Activated CD4-positive, alpha-beta T cell treated with anti-CD3 and anti-CD28 coated beads, Interleukin-10, Interleukin-2, amounts not matched to agents 100 ng/mL and 50 ng/mL, durations not matched to agents 16 hours and 8 hours (primary cell): Measurements from ENCODE around the gene OLFML2B.

Source experiments
- DNase-seq: peaks from one replicate; pipeline ENCODE4 v3.0.0-alpha.2; 2020

OLFML2B gene

DNA sequence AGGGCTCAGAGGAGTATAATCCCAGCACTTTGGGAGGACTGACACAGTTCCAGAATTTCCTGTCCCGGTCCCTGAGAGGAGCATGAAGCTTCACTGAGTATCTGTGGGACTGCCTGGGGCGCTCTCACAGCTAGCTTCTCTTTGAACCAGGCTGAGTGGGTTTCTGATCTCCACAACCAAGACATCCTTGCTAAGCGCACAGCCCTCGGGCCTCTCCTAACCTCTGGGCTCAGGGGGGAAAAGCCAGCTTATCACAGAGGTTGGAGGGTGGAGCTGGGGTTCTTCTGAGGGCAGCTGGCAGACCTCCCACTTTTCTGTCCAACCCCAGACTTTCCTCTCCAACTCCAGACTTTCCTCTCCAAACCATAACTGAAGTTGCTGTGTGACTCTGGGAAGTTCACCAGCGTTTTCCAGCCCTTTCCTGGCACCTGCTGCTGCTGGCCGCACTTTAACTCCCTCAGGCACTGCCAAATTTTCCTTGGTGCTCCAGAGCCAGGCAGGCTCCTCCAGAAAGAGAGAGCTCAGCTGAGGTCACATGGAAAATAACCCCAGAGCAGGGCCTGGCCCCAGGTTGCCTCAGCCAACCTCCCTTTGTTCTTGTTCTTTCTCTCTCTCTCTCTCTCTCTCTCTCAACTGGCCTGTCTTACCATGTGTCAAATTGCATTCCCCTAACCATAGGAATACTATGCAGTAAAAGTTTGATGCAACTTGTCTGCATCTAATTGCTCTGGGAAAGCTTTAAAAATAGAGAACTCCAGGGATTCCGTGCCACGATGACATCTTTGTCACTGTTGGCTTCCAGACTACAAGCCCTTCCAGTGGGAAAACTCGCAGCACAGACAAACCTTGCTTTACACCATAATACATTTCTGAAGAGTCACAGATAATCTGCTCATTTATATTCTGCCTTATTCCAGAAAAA is 49.5 kb downstream of the OLFML2B start:
- no peak for DNase-seq

DNA sequence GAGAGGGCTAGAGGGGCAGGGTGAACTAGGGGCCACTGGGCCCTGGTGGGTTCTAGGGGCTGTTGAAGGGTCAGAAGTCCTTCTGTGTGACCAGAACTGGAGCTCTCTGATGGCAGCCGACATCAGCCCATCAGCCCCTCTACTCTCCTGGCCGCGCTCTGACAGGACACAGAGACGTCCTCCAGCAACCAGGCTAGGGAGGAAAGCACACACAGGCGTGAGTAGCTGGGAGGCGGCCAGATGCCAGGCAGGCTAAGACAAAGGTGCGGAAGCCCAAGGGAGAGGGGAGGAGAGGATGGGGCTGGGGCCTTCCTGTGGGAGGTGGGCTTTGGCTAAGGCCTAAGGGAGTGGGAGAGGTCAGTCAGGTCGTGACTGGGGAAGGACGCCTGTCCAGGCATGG is 50.8 kb downstream of the OLFML2B start:
- DNase-seq, result no peak

DNA sequence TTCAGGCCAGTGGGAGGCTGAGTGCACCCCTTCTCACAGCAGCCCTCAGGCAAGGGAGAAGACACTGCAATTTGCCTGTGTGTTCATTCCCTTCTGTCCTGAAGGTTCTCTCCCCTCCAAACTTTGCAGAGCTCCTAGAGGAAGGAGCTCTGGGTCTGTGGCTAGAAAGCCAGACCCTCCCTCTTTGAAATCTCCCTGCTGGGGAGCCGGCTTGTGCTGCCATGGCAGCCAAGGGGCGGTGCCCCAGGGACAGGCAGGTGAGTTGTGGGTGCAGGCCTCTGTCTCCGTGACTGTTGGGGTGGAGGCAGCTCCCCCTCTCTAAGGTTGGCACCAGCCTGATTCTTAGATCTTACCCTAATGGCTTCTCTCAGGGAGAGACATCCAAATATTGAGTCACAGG is 53.0 kb downstream of the OLFML2B start:
- DNase-seq, result no peak

DNA sequence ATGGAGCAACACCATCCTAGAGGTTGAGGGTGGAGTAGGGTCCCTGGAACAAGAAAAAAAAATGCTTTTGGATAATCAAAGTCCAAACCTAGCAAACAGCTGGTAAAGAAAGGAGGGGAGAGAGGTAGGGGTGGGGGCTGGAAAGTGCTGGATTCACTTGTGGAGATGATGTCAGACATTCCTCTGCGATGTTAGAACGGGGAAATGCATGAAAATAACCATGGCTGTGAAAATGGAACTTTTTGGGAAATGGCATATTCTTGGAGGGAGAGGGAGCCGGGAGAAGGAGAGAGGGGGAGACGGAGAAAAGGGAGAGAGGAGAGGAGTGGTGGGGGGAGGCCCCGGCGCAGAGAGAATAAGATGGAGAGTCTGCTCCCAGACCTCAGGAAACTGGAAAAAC is 53.6 kb downstream of the OLFML2B start:
- DNase-seq, result no peak

DNA sequence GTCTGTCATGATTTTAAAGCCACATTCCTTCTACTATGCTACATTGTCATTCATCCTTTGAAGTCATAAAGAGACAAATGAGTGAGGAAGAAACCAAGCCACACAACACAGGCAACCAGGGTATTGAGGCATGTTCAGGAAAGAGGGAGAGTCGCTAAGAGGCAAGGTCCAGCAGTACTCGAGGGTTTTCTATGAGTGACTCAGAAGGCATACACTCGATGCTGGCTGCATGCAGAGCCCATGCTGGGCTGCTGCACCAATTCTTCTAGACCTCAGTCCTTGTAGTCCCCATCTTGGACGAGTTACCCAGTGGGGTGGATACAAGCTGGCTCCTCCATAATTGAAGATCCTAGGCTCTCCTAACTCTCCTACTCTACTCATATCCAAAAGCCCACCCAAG is 57.6 kb downstream of the OLFML2B start:
- DNase-seq, result no peak

DNA sequence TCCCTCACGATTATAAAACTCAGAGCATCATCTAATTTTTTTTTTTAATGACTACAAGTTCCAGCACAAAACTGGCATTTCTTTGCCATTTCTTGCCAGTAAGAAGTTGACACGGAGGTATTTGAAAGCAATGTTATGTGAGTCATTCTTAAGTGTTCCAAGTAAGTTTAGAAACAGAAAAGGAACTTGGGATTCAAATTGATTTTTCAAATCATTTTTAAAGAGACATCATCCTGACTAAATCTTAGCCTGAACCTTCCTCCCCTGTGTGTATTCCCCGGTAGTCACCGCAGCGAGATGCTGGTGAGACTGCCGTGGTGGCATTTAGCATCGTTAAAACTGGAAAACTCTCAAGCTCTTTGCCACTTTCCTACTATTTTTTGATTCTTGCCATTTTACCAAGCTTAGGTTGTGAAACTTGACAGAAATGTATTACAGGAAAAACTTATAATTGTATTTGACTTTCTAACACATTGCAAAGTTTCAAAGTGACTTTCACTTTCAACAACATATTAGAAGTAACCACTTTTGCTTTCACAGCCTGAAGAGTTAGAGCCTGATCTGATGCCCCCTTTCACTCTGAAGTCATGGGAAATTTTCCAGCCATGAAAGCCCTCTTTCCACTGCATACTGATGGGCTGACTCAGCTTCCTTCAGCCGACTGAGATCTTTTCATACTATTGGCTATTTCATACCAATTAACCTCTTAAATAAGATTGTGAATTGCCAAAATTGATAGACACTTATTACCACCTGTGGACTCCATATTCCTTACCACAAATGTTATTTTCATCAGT is 61.4 kb downstream of the OLFML2B start:
- peak; percentile 78 for DNase-seq

DNA sequence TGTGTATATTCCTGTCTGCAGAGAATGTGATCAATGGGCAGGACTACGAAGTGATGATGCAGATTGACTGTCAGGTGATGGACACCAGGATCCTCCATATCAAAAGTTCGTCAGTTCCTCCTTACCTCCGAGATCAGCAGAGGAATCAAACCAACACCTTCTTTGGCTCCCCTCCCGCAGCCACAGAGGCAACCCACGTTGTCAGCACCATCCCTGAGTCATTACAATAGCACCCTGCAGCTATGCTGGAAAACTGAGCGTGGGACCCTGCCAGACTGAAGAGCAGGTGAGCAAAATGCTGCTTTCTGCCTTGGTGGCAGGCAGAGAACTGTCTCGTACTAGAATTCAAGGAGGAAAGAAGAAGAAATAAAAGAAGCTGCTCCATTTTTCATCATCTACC is 65.2 kb downstream of the OLFML2B start:
- DNase-seq, result peak; percentile 9

DNA sequence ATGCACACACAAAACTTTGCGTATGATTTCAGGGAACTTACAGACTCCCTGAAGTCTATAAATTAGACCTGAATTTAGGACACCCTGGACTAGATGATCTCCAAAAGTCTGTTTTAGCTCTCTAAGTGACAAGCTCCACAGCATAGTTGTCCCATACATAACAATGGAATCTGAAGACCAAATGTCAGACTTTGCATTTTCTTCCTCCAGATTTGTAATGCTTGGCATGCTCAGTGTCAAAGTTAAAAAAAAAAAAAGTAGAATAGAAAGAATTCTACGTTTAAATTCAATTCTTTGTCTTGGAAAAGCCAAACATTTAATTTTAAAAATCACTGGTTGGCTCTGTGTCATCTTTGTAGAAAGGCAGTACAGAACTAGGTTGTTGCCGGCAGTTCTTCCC is 66.7 kb downstream of the OLFML2B start:
- no peak for DNase-seq

DNA sequence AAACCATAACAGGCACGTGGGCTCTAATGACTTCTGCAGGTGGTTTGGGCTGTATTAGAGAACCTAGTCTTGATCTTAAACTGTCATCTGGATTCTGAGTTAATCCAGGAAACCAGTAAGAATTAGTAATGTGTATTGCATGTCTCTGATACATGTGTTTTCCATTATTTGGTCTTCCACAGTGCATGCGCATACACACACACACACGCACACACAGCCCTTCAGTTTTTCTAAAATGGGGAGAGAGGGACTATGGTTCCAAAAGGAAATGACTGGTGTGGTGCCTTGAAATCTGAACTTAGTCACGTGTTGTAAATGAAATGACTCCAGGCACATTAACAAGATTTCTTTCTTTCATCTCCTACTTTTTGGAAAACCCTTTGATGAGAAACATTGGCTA is 67.6 kb downstream of the OLFML2B start:
- no peak for DNase-seq

DNA sequence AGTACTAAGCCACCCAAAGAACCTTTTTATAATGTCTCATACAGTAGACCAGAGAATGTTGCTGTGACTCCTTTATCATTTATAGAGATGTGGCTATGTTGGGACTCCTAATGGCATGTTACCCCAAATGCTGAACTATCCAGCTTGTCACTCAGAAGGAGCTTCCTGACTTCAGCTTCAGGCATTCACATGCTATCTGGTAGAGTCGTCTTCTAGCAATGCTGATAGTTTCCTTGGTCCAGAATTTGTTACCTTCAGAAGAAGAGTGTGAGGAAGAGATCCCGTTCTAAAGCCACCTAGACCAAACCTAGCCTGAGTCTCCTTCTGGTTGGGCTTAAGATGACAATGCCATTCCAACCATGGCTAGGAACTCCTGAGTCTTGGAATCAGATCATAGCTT is 68.1 kb downstream of the OLFML2B start:
- DNase-seq, result no peak

DNA sequence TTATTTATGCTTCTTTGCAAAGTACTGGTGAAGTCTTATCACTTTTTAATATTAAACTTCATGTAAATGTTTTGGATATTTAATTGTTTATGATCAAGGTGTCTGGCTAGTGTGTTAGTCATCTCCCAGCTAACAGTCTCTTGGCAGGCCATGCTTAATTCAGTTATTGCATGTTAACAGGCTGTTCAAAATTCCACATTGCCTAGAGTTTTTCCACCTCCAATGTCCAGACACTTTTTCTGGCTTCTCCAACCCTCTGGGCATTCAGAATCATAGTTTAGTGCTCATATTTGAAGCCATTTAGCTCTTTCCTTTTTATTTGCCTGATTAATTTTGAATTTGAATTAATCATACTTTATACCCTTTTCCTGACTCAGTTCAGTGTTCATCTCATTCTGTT is 69.2 kb downstream of the OLFML2B start:
- DNase-seq, result no peak

DNA sequence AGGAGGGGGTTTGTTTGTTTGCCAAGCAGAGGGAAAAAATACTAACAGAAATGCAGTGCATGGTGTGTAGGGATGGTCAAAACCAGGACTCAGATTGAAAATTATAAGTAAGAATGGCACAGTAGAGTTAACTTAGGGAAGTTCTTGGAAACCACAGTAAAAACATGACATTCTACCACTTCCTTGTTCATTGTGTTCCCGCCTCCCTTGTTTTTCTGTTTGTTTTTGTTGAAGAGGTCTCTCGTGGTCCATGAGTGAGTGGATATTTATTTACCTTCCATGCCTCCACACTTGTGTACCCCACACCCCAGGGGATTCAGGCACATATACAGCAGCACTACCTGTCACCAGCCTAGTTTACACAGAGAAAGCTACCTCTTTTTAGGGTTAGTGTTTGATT is 69.6 kb downstream of the OLFML2B start:
- DNase-seq, result no peak

DNA sequence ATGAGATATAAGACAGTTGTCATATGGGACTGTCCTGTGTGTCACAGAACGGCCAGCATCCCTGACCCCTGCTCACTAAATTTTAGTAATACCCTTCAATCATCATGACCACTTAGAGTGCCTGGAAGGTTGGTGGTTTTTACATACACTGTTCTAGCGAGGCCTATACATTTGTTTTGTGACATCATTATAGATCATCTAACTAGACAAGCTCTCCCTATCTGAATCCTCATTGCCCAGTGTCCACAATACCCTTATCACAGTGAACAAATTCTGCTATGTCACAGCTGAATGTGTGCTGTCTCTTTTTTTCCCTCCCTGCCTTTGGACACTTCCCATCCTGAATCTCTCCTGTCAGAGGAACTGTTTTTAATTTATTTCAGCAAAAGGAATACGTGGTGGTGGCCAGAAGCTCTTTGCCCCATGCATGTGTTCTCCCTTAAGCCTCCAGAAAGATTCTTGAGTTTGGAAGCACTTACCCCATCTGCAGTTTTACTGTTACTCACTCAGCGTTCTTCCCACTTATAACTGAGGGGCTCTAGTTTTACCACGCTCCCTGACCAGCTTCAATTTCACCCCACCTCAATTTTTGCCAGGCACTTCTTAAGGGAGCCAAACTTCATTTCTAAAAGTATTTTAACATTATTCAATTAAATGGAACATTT is 70.3 kb downstream of the OLFML2B start:
- no peak for DNase-seq

DNA sequence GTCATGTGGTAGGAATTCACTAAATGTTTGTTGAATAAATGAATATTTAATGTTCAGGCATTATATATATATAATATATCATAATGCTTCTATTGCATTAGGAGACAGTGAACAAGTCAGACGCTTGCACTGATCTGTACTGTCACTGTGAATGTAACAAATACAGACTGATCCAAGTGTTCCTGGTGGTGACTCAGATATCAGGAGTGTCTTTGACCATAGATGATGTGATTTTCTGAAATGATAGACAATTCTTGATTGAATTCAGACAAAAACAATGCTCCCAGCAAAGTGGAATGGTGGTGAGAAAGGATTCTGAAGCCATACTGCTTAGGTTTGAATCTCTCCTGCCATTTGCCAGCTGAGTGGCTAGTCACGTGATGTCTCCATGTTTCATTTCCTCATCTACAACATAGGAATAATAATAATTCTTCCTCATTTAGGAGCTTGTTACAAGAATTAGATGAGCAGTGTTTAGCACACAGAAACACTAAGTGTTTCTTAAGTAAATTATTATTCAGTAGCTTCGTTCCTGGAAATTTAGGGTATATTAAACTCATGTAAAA is 71.0 kb downstream of the OLFML2B start:
- no peak for DNase-seq

DNA sequence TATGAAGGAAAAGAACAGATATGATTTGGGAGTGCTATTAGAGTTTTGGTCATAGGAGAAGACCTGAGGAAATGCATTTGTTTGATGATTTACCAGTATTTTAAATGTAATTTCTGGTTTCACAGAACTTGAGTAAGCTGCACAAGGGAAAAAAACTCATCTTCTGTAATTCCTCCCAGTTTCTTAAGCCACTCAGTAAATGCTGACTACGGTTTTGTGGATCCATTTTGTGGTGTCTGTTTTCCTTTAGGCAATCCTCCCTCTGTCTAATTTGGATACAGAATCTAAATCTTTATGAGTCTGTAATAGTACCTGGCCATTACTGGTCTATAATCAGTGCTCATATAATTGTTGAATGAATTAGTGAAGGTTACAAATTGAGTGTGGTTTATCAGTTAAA is 72.0 kb downstream of the OLFML2B start:
- no peak for DNase-seq

DNA sequence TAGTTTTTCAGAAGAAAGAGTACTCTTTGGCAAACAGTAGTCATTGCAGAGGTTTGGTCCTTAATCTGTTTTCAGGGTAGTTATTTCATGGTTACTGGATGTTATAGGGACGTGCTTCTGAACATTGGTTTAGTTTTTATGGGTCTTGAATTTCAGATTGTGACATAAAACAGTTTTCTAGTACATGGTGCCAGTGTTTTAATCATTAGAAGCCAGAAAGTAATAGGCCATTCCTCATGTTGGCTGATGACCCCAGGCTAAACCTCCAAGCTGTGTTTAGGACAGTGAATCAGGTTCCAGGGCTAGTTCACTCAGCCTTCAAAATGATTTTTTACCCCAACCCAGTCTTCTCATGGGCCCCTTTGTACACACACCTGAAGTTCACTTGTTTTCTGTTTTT is 73.3 kb downstream of the OLFML2B start:
- DNase-seq, result no peak

DNA sequence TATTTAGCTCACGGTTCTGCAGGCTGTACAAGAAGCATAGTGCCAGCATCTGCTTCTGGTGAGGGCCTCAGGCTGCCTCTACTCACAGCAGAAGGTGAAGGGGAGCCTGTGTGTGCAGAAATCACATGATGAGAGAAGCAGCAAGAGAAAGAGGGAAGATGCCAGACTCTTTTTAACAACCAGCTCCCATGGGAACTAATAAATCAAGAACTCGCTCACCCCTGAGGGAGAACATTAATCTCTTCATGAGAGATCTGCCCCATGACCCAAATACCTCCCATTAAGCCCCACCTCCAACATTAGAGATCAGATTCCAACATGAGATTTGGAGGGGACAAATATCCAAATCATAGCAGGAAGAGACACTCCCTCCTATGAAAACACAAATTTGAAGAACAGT is 74.1 kb downstream of the OLFML2B start:
- no peak for DNase-seq

DNA sequence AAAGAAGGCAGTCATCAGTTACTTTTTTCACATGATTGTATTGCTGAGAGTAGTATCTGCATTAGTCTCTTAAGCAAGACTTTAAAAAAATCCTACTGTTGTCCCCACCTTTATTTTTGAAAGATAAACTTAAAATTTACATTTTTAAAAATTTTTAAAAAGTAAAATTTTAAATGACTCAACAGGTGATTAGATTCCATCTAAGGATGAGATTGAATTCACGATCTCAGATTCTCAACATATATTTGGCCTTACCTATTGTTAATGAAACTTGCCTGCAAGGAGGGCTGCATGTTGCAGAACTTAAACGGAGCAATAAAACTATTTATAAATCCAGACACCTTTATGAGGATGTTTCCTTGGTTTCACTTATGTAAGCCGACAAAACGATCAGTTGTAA is 75.2 kb downstream of the OLFML2B start:
- DNase-seq, result no peak

DNA sequence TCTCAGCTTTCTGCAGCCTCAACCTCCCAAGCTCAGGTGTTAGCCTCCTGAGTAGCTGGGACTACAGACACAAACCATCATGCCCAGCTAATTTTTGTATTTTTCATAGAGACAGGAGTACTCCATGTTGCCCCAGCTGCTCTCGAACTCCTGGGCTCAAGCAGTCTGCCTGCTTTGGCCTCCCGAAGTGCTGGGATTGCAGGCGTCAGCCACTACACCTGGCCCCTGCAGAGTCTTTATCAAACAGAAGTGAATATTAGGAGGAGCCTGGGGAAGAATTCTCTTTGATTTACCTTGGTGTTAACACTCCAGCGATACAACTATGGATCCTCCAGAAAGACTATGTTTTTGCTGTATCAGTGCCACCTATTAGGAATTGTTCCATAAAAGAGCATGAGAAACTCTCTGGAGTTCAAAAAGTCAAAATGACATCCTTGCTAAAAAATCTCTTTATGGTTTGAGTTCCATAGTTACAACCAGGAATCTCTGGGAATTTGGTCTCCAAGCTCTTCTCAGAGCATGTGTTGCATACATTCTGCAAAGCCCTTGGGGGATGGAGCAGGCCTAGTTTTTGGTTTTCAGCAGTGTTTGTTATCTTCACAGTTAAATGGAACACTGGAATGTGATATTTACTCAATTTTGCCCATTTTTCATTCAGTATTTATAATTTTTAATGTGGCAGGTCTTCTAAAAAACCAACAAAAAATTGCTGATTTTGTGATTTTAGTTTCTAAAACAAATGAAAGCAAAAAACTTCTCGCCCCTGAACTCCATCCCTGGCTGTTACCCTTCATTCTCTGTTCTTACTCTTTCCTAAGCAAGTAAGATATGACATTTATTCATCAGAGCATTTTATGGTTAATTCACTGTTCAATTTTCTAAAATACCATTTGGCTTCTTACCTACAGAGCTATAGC is 77.3 kb downstream of the OLFML2B start:
- no peak for DNase-seq

DNA sequence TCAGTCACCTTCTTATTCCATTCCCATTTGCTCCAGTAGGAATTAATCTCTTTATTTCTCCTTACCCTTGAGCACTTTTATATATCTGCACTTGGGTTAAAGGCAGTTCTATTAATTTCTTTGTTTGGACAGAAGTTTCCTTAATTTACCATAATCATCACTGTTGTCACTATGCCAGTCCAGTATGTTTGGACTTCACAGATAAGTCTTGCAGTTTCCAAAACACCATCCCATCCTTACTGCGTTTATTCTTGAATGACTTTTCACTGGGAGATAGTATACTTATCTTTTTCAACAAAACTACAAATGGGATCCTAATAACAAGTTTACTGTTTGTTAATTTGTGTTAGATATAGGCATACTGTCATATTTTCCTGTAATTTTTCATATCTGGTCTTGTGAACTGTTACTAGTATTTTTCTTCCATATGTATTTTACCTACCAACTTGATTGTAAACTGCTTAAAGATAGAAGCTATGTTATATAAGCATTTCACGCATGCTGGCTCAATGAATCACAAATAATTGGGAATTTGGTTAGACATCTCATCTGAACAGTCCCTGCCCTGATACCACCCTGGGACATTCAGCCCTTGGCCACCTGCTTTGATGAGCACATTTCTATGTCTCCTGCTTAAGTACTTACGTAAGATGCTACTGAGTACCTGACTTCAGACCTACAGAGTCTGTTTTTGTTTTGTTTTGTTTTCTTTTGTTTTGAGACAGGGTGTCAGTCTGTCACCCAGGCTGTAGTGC is 78.2 kb downstream of the OLFML2B start:
- DNase-seq, result no peak

DNA sequence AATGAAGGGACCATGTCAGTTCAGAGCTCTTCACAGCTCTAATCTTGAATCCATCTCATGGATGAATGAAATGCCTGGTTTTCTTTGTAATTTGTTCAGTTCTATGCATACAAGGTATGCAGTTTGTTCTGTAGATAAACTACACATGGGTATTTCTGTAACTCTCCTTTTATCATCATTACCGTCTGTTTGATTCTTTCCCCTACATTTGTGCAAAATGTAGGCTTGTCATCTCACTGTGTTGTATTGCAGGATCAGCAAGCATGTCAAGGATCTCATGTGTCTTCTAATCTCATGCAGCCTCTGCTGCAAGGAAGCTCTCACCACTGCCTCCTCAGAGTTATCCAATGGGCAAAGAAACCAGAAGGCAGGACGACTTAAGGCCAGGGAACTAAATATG is 79.3 kb downstream of the OLFML2B start:
- DNase-seq, result no peak
